Testis (tissue), 2 donors: ENCODE results near the gene JUNB.
"Not testable (repeated sequence)": the region's sequence is repeated elsewhere in the genome, so short reads cannot be mapped to it uniquely, and the experiment has no call there.

ENCODE experiments used
- POLR2A ChIP-seq: fragments of 450-650 bp; IDR thresholded peaks from one replicate; pipeline ENCODE4 v1.6.1; 2017; ENCODE audit warnings: antibody characterized with exemption, mild to moderate bottlenecking, moderate library complexity
- TF ChIP-seq, protein P1 (sequence below), 3 experiments: fragments of 450-650 bp in 2 of 3; fragments of 200-600 bp in 1 of 3; sonication (generic) in 1 of 3; IDR thresholded peaks; one replicate each; pipeline ENCODE4 v1.5.1; 2016 to 2019; ENCODE audit warnings: antibody characterized with exemption in 3 of 3, mild to moderate bottlenecking in 2 of 3, moderate library complexity in 1 of 3

DNA sequence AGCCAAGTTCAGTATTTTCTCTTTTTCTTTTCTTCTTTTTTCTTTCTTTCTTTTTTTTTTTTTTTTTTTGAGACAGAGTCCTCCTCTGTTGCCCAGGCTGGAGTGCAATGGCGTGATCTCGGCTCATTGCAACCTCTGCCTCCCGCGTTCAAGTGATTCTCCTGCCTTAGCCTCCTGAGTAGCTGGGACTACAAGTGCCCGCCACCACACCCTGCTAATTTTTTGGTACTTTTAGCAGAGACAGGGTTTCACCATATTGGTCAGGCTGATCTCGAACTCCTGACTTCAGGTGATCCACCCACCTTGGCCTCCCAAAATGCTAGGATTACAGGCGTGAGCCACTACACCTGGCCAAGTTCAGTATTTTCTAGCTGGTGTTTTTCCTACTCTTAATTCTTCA is 6.3 kb downstream of the JUNB start:
- TF ChIP-seq, protein P1, sequence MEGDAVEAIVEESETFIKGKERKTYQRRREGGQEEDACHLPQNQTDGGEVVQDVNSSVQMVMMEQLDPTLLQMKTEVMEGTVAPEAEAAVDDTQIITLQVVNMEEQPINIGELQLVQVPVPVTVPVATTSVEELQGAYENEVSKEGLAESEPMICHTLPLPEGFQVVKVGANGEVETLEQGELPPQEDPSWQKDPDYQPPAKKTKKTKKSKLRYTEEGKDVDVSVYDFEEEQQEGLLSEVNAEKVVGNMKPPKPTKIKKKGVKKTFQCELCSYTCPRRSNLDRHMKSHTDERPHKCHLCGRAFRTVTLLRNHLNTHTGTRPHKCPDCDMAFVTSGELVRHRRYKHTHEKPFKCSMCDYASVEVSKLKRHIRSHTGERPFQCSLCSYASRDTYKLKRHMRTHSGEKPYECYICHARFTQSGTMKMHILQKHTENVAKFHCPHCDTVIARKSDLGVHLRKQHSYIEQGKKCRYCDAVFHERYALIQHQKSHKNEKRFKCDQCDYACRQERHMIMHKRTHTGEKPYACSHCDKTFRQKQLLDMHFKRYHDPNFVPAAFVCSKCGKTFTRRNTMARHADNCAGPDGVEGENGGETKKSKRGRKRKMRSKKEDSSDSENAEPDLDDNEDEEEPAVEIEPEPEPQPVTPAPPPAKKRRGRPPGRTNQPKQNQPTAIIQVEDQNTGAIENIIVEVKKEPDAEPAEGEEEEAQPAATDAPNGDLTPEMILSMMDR (IDR thresholded peaks at IDR 0.05), result not testable (repeated sequence)
- TF ChIP-seq POLR2A, result not testable (repeated sequence)
